Activated B cell treated with CpG ODN at 0.5 μM for 24 hours (primary cell): ENCODE results near the gene TTC32. TPM values are rescaled to one million over a fixed set of nuclear protein-coding genes. Genes with fewer than 3 reads are reported as not detected.
A peak's percentile ranks its signal among the peaks of the same experiment; 100 is the strongest.
"Not testable (repeated sequence)": the region's sequence is repeated elsewhere in the genome, so short reads cannot be mapped to it uniquely, and the experiment has no call there.

ENCODE experiments used
- ATAC-seq: fragments of 200-7000 bp; cut with Tn5 transposase; one replicate; pipeline ENCODE4 v1.10.0; 2021; ENCODE audit warnings: low read depth, mild to moderate bottlenecking, moderate library complexity
- CTCF ChIA-PET: fragments of 350-600 bp; sonication (Branson Sonifier 250); formaldehyde crosslinking; loops from one replicate; lab custom pipeline; 2021; ENCODE audit warnings: antibody characterized with exemption; lab: Charles Lee
- POLR2A ChIA-PET: fragments of 350-600 bp; sonication (Branson Sonifier 250); formaldehyde crosslinking; loops from one replicate; lab custom pipeline; 2021; ENCODE audit warnings: antibody characterized with exemption; lab: Charles Lee
- DNase-seq: peaks from one replicate; pipeline ENCODE4 v3.0.0; 2022
- H3K27ac Mint-ChIP-seq: one replicate; pipeline ENCODE4 v1.8.0; 2020; ENCODE audit warnings: mixed read lengths
- H3K27me3 Mint-ChIP-seq: one replicate; pipeline ENCODE4 v1.8.0; 2021; ENCODE audit warnings: mixed read lengths
- H3K36me3 Mint-ChIP-seq: one replicate; pipeline ENCODE4 v1.8.0; 2021; ENCODE audit warnings: low read depth, mixed read lengths
- H3K4me1 Mint-ChIP-seq: one replicate; pipeline ENCODE4 v1.8.0; 2021; ENCODE audit warnings: mixed read lengths
- H3K4me3 Mint-ChIP-seq: one replicate; pipeline ENCODE4 v1.8.0; 2020; ENCODE audit warnings: mild to moderate bottlenecking, mixed read lengths
- H3K9me3 Mint-ChIP-seq: one replicate; pipeline ENCODE4 v1.8.0; 2020; ENCODE audit warnings: mixed read lengths
- intact Hi-C: fragments of 100-400 bp; cut with micrococcal nuclease; formaldehyde crosslinking; loops from one replicate; pipeline ENCODE4 v1.15.1; 2024
- total RNA-seq: library from RNA; stranded (reverse); gene quantifications from 2 replicates; pipeline ENCODE4 v1.2.3, GENCODE V29; 2022
- TF ChIP-seq, protein P1 (sequence below): fragments of 200-600 bp; IDR thresholded peaks from one replicate; pipeline ENCODE4 v1.8.0; 2022; ENCODE audit warnings: antibody characterized with exemption, mild to moderate bottlenecking

The TTC32 gene
- total RNA-seq, 1 donor from 2014 or later, result 22.8 TPM

DNA sequence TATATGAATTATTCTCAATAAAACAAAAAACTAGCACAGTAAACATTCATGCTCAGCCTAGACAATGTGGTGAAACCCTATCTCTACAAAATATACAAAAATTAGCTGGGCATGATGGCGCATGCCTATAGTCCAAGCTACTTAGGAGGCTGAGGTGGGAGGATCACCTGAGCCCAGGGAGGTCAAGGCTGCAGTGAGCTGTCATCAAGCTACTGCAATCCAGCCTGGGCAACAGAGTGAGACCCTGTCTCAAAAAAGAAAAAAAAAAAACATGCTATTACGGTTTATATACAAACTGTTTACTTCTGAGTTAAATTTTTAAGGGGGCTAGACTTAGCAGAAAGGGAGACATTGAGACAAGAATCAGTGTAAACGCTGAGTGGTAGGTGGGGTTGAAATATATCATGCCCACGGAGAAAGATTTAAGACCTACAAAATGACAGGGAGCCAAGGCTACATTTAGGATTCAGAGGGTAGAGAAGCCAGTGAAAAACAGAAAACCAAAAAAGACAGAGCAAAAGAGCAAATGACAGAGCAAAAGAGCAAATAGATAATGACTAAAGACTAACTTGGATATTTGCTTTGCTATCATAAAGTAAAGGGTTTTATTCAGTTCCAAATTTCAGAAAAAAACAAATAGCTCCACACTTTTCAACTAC lies 7.5 kb downstream of the TTC32 start:
- Mint-ChIP-seq H3K4me3 (no peak overlapping the region), H3K9me3 (peaks cover 5% of the 10 kb centered on the region), H3K27ac (no peak overlapping the region), H3K36me3 (peaks cover 20% of the 10 kb centered on the region), H3K4me1 (peaks cover 48% of the 10 kb centered on the region), H3K27me3 (no peaks in the 10 kb centered on the region)
- no peak for ATAC-seq
- POLR2A ChIA-PET, result interaction anchor here (0.6 to 0.7 kb wide), 2 partner anchors 341 to 688 kb away, joined by 3 to 4 read pairs; no protein-coding TSS in a partner anchor
- intact Hi-C loops, result no loop called here
- CTCF ChIA-PET, result no interaction called here
- no peak for DNase-seq
- TF ChIP-seq, protein P1, sequence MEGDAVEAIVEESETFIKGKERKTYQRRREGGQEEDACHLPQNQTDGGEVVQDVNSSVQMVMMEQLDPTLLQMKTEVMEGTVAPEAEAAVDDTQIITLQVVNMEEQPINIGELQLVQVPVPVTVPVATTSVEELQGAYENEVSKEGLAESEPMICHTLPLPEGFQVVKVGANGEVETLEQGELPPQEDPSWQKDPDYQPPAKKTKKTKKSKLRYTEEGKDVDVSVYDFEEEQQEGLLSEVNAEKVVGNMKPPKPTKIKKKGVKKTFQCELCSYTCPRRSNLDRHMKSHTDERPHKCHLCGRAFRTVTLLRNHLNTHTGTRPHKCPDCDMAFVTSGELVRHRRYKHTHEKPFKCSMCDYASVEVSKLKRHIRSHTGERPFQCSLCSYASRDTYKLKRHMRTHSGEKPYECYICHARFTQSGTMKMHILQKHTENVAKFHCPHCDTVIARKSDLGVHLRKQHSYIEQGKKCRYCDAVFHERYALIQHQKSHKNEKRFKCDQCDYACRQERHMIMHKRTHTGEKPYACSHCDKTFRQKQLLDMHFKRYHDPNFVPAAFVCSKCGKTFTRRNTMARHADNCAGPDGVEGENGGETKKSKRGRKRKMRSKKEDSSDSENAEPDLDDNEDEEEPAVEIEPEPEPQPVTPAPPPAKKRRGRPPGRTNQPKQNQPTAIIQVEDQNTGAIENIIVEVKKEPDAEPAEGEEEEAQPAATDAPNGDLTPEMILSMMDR, result no peak

DNA sequence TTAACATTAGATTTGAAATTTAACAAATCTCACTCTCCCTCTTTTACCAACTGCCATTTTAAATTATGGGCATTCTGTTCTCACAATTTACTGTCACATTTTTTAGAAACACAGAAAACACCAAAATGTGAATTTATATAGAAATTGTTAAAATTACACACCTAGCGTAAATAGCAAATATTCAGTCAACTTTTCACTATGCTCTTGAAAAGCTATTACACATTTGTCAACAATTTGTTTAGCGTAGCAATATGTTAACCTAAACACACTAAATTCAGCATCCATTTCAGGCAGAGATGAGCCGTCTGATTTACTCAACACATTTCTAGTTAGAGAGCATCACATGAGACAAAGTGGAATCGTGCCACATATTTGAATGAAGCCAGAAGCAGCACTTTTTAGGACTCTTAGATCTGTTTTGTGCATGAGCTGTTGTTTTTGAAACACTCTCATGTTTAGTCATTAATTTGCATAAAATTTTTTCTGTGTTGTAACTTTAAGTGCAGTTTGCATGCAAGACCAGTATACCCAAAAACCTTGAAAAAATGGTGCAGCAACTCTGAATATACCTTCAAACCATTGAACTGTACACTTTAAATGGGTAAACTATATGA lies 8.2 kb downstream of the TTC32 start:
- TF ChIP-seq, protein P1, result no peak
- CTCF ChIA-PET, result interaction anchor here (0.7 kb wide), 2 partner anchors 12 to 96 kb away, joined by 3 read pairs; no protein-coding TSS in a partner anchor
- DNase-seq, result no peak
- H3K36me3 Mint-ChIP-seq, result peaks cover 18% of the 10 kb centered on the region
- H3K4me1 Mint-ChIP-seq, result peaks cover 43% of the 10 kb centered on the region
- H3K4me3 Mint-ChIP-seq, result no peak overlapping the region
- peaks cover 5% of the 10 kb centered on the region for H3K9me3 Mint-ChIP-seq
- H3K27ac Mint-ChIP-seq, result no peak overlapping the region
- H3K27me3 Mint-ChIP-seq, result no peaks in the 10 kb centered on the region
- POLR2A ChIA-PET, result interaction anchor here (0.6 to 0.7 kb wide), 3 partner anchors 25 to 687 kb away, joined by 3 to 4 read pairs (median 4); no protein-coding TSS in a partner anchor
- ATAC-seq, result no peak
- intact Hi-C loops, result no loop called here

DNA sequence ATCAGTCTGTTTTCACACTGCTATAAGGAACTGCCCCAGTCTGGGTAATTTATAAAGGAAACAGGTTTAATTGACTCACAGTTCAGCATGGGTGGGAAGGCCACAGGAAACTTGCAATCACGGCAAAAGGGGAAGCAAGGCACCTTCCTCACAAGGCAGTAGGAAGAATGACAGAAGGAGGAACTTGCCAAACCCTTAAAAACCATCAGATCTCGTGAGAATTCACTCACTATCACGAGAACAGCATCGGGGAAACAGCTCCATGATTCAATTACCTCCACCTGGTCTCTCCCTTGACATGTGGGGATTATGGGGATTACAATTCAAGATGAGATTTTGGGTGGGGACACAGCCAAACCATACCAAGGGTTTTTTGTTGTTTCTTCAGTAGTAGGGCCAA lies 9.8 kb downstream of the TTC32 start:
- Mint-ChIP-seq H3K4me3 (peak overlapping the region; percentile 62), H3K27ac (peak overlapping the region; percentile 68), H3K4me1 (peaks cover 38% of the 10 kb centered on the region)
- DNase-seq, H3K36me3 Mint-ChIP-seq, H3K9me3 Mint-ChIP-seq, H3K27me3 Mint-ChIP-seq, CTCF ChIA-PET: not testable (repeated sequence)
- intact Hi-C loops, result loop anchor here (1.0 kb wide), 1 partner anchor 9 kb away; the partner anchor contains the start of gene TTC32
- ATAC-seq, result peak; percentile 71
- POLR2A ChIA-PET, result interaction anchor here (0.9 to 1.5 kb wide), 3 partner anchors 9 to 11 kb away, joined by 3 to 4 read pairs (median 3); partner anchors contain the start of gene TTC32

DNA sequence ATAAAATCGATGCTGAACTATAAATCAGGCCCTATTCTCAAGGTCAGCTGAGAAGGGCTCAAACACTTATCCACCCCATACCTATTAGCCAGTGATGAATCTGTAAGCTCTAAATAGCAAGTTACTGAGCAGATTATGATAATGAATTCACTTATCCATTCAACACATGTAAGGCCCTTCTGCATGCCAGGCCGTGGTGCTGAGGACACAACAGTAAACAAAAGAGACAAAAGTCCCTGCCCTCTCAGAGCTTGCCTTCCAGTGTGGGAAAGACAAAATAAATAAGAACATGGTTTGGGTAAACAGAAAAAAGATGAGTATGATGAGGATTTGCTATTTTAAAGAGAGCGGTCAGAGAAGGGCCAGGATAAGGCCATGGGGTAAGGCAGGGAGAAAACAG lies 11.7 kb downstream of the TTC32 start:
- CTCF ChIA-PET, result no interaction called here

DNA sequence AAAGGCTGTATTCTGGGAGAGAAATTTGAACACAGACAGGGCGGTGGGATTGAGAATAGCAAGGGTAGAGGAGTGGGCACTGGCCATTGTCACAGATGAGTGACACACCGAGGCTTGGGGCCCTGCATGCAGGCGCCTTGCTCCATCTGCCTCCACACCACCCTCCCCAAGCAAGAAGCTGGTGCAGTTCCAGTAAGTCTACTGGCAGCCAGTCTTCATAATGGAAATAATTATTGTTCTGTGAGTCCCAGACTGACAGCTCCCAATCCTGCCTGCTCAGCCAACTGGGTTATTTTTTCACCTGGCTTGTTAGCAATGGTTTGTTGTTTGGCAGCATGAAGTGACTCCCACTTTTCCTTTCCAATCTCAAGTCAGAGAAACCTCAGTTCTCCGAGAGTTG lies 13.0 kb downstream of the TTC32 start:
- TF ChIP-seq, protein P1, result no peak
- no peaks in the 10 kb centered on the region for H3K27me3 Mint-ChIP-seq
- H3K9me3 Mint-ChIP-seq, result peaks cover 5% of the 10 kb centered on the region
- no peak overlapping the region for H3K27ac Mint-ChIP-seq
- peaks cover 5% of the 10 kb centered on the region for H3K36me3 Mint-ChIP-seq
- ATAC-seq (no peak), DNase-seq (no peak)
- ChIA-PET CTCF (no interaction called here), POLR2A (no interaction called here)
- H3K4me1 Mint-ChIP-seq, result peaks cover 32% of the 10 kb centered on the region
- intact Hi-C loops, result no loop called here
- no peak overlapping the region for H3K4me3 Mint-ChIP-seq

More for the DNA sequence above, 11.7 kb downstream of the TTC32 start:
- POLR2A ChIA-PET, result no interaction called here
- Mint-ChIP-seq H3K4me1 (peaks cover 35% of the 10 kb centered on the region), H3K27ac (no peak overlapping the region), H3K4me3 (no peak overlapping the region), H3K27me3 (no peaks in the 10 kb centered on the region), H3K36me3 (peaks cover 5% of the 10 kb centered on the region), H3K9me3 (peaks cover 5% of the 10 kb centered on the region)
- intact Hi-C loops, result no loop called here
- TF ChIP-seq, protein P1, result no peak
- no peak for ATAC-seq
- DNase-seq, result no peak
